HEK293T (cell line): Measurements from ENCODE around the gene TMIE.

Source experiments
- BHLHE40 ChIP-seq: fragments of 450-650 bp; IDR thresholded peaks from 2 replicates; pipeline ENCODE4 v1.6.1; 2016; ENCODE audit warnings: mild to moderate bottlenecking, moderate library complexity, borderline replicate concordance
- ELF4 ChIP-seq: fragments of 450-650 bp; IDR thresholded peaks from 2 replicates; pipeline ENCODE4 v1.6.1; 2017; ENCODE audit warnings: antibody characterized with exemption
- FOXK2 ChIP-seq: fragments of 450-650 bp; IDR thresholded peaks from 2 replicates; pipeline ENCODE4 v1.6.1; 2016; ENCODE audit warnings: mild to moderate bottlenecking
- PKNOX1 ChIP-seq: fragments of 450-650 bp; IDR thresholded peaks from 2 replicates; pipeline ENCODE4 v1.6.1; 2016
- SP1 ChIP-seq: fragments of 450-650 bp; IDR thresholded peaks from 2 replicates; pipeline ENCODE4 v1.6.1; 2017
- ZNF384 ChIP-seq: fragments of 450-650 bp; IDR thresholded peaks from 2 replicates; pipeline ENCODE4 v1.6.1; 2016

- TF ChIP-seq ELF4, result no peak
- TF ChIP-seq PKNOX1, result no peak
- no peak for TF ChIP-seq BHLHE40
- no peak for TF ChIP-seq SP1
- no peak for TF ChIP-seq FOXK2
- no peak for TF ChIP-seq ZNF384
These were observed 6.7 kb upstream of the TMIE start for GRCh38 chr3:46694520-46694919.
